K562 (cell line): Measurements from ENCODE around the gene C12orf60. TPM values are rescaled to one million over a fixed set of nuclear protein-coding genes. Genes with fewer than 3 reads are reported as not detected.

Experiments used
- ATAC-seq: fragments of 200-7000 bp; cut with Tn5 transposase; 3 replicates; pipeline ENCODE4 v1.9.1; 2020; ENCODE audit warnings: moderate library complexity
- BruUV-seq: library from RNA; stranded (reverse); fragments of 400-500 nt; replicated peaks from 2 replicates; lab custom pipeline; 2021; lab: Mats Ljungman, UMichigan
- CTCF ChIA-PET: fragments of 300-600 bp; formaldehyde crosslinking; extraction: SDS; loops from one replicate; lab custom pipeline; 2021; ENCODE audit warnings: low intra/inter-chr PET ratio; lab: Yijun Ruan, JAX
- POLR2A ChIA-PET: fragments of 300-600, 350-650 bp; sonication (Branson Sonifier 250); formaldehyde crosslinking; extraction: SDS; loops from one replicate; lab custom pipeline; 2021; ENCODE audit warnings: antibody characterized with exemption, inconsistent platforms; lab: Yijun Ruan, JAX
- DNase-seq, 4 experiments: peaks; one replicate each; pipeline versions ENCODE4 v3.0.0 to v3.0.0-alpha.2; 2011 to 2018; ENCODE audit warnings: low spot score in 3 of 4, mixed read lengths in 3 of 4; ENCODE audit errors: extremely low read depth in 1 of 4
- FAIRE-seq: peaks from 2 replicates; lab custom pipeline; 2011; peaks lifted over from hg19 to GRCh38; lab: Jason Lieb, UNC
- H2AFZ ChIP-seq: 2 replicates; pipeline ENCODE4 v1.6.0; 2011; ENCODE audit warnings: low read depth, low read length, control low read depth, inconsistent platforms
- H3K27ac ChIP-seq: fragments of 200-600 bp; 3 replicates; pipeline ENCODE4 v1.8.0; 2011; ENCODE audit warnings: low read depth, mild to moderate bottlenecking, control low read depth, inconsistent platforms, low read length, moderate library complexity, mixed read lengths; ENCODE audit errors: extremely low read depth
- H3K27me3 ChIP-seq, 2 experiments: fragments of 300-600 bp in 1 of 2; 2 replicates in 1 of 2; 3 replicates in 1 of 2; pipeline versions ENCODE4 v1.6.0 to v1.8.0; 2011; ENCODE audit warnings: inconsistent platforms in 2 of 2, low read length in 2 of 2, mild to moderate bottlenecking in 1 of 2, mixed read lengths in 1 of 2, moderate library complexity in 1 of 2; ENCODE audit not compliant: control insufficient read depth in 2 of 2, insufficient read depth in 2 of 2
- H3K36me3 ChIP-seq: fragments of 300-600 bp; 3 replicates; pipeline ENCODE4 v1.8.0; 2011; ENCODE audit warnings: mild to moderate bottlenecking, low read length, inconsistent platforms; ENCODE audit not compliant: control insufficient read depth, insufficient read depth
- H3K4me1 ChIP-seq, 2 experiments: fragments of 200-600 bp in 1 of 2; replicated peaks in 1 of 2; 2 replicates in 1 of 2; 3 replicates in 1 of 2; pipeline versions ENCODE4 v1.5.1 to v1.8.0; 2011; ENCODE audit warnings: inconsistent platforms in 2 of 2, low read length in 2 of 2, mild to moderate bottlenecking in 1 of 2, mixed read lengths in 1 of 2, moderate library complexity in 1 of 2; ENCODE audit not compliant: control insufficient read depth in 2 of 2, insufficient read depth in 2 of 2
- H3K4me2 ChIP-seq: 2 replicates; pipeline ENCODE4 v1.6.1; 2011; ENCODE audit warnings: low read length, control low read depth, inconsistent platforms, mixed read lengths; ENCODE audit not compliant: insufficient read depth
- H3K4me3 ChIP-seq: fragments of 200-600 bp; sonication (generic), shearing (Covaris generic); 2 replicates; pipeline ENCODE4 v1.5.1; 2016; ENCODE audit warnings: control low read depth, inconsistent platforms
- H3K79me2 ChIP-seq: fragments of 200-600 bp; 3 replicates; pipeline ENCODE4 v1.8.0; 2011; ENCODE audit warnings: low read length, inconsistent platforms; ENCODE audit not compliant: control insufficient read depth, insufficient read depth
- H3K9ac ChIP-seq, 2 experiments: 2 replicates each; pipeline versions ENCODE4 v1.6.0 to v1.6.1; 2011; ENCODE audit warnings: low read depth in 2 of 2, low read length in 2 of 2, control low read depth in 1 of 2, inconsistent platforms in 1 of 2, mild to moderate bottlenecking in 1 of 2, mixed read lengths in 1 of 2; ENCODE audit not compliant: insufficient read depth in 1 of 2
- H3K9me1 ChIP-seq: one replicate; pipeline ENCODE4 v1.6.0; 2011; ENCODE audit warnings: inconsistent platforms, mild to moderate bottlenecking, low read length, moderate library complexity; ENCODE audit not compliant: control insufficient read depth, insufficient read depth
- H3K9me3 ChIP-seq: replicated peaks from 2 replicates; pipeline ENCODE4 v1.5.1; 2011; ENCODE audit warnings: low read depth, low read length, inconsistent platforms; ENCODE audit not compliant: control insufficient read depth, insufficient read depth
- H4K20me1 ChIP-seq: replicated peaks from 2 replicates; pipeline ENCODE4 v1.6.1; 2011; ENCODE audit warnings: low read length, inconsistent platforms, mixed read lengths; ENCODE audit not compliant: control insufficient read depth, insufficient read depth
- CBX5 ChIP-seq: IDR thresholded peaks from 2 replicates; pipeline ENCODE4 v1.6.1; 2014; ENCODE audit warnings: low read depth, borderline replicate concordance
- E2F1 ChIP-seq: sonication (generic); formaldehyde crosslinking; IDR thresholded peaks from 2 replicates; pipeline ENCODE4 v1.8.1; 2023; ENCODE audit warnings: mild to moderate bottlenecking, missing genetic modification reagents, moderate library complexity
- ERF ChIP-seq: fragments of 450-650 bp; formaldehyde crosslinking; IDR thresholded peaks from 2 replicates; pipeline ENCODE4 v1.4.0; 2020; ENCODE audit warnings: mild to moderate bottlenecking, mixed read lengths
- HES1 ChIP-seq: fragments of 450-650 bp; IDR thresholded peaks from 2 replicates; pipeline ENCODE4 v1.6.1; 2016; ENCODE audit warnings: low read depth, mild to moderate bottlenecking, moderate library complexity
- HNRNPUL1 ChIP-seq: fragments of 200-400 bp; formaldehyde crosslinking; IDR thresholded peaks from 2 replicates; pipeline ENCODE4 v1.6.1; 2017; ENCODE audit warnings: low read length
- MBD1 ChIP-seq: fragments of 250-450 bp; sonication (Bioruptor Pico); IDR thresholded peaks from 2 replicates; pipeline ENCODE4 v1.8.0; 2022; ENCODE audit warnings: inconsistent platforms
- NKRF ChIP-seq: fragments of 450-650 bp; IDR thresholded peaks from 2 replicates; pipeline ENCODE4 v1.6.1; 2016; ENCODE audit warnings: borderline replicate concordance
- RERE ChIP-seq: sonication (generic); formaldehyde crosslinking; IDR thresholded peaks from 2 replicates; pipeline ENCODE4 v1.8.0; 2023; ENCODE audit warnings: missing genetic modification reagents, mild to moderate bottlenecking, borderline replicate concordance
- YY1 ChIP-seq, 3 experiments: IDR thresholded peaks; 2 replicates each; pipeline ENCODE4 v1.6.1; 2011; ENCODE audit warnings: low read length in 2 of 3, mild to moderate bottlenecking in 2 of 3, moderate library complexity in 2 of 3, borderline replicate concordance in 1 of 3, control low read depth in 1 of 3, low read depth in 1 of 3; ENCODE audit not compliant: insufficient read depth in 3 of 3, insufficient replicate concordance in 2 of 3, control insufficient read depth in 1 of 3, insufficient read length in 1 of 3; ENCODE audit errors: extremely low read depth in 1 of 3
- ZBED1 ChIP-seq: IDR thresholded peaks from 2 replicates; pipeline ENCODE4 v1.6.1; 2014
- WGBS: fragments of 100-300 bp; shearing (Covaris generic); methylation state at CpG from one replicate; pipeline ENCODE4 v1.1.6; 2016; ENCODE audit warnings: low coverage, mixed read lengths; ENCODE audit not compliant: insufficient coverage; ENCODE audit errors: missing lambda C conversion rate; 5-methylcytosine and 5-hydroxymethylcytosine counted together
- in situ Hi-C: fragments of 300-500 bp; cut with MboI; formaldehyde crosslinking; loops from 4 replicates; pipeline ENCODE4 v1.15.0; 2018; ENCODE audit warnings: inconsistent platforms, mixed read lengths
- intact Hi-C: fragments of 100-400 bp; cut with micrococcal nuclease; formaldehyde crosslinking; loops from 2 replicates; pipeline ENCODE4 v1.14.2; 2022
- polyA plus RNA-seq, 8 experiments: library from polyadenylated mRNA; depleted of rRNA in 4 of 8; stranded (reverse) in 5 of 8; unstranded in 3 of 8; fragments of >200 nt; fragmentation: Nextera tagmentation in 2 of 8; fragmentation: Illumina TruSeq in 1 of 8; extraction: Ambion mirVana in 2 of 8; extraction: Trizol in 1 of 8; gene quantifications; 2 replicates each; pipeline versions ENCODE4 v1.2.1 to v1.2.3, GENCODE V29; 2011 to 2014; ENCODE audit warnings: inconsistent platforms in 1 of 8, missing spikeins in 1 of 8
- total RNA-seq, 7 experiments: library from RNA; depleted of rRNA in 6 of 7; stranded (reverse); fragments of >200 nt in 6 of 7; fragmentation: Illumina TruSeq in 2 of 7; extraction: Trizol in 2 of 7; gene quantifications; 2 replicates each; pipeline versions ENCODE4 v1.2.1 to v1.2.3, GENCODE V29; 2011 to 2021; ENCODE audit warnings: low replicate concordance in 1 of 7

Gene C12orf60
- total and polyA plus RNA-seq, 9 of the 15 experiments (the other 6 are each of a cell fraction or from before 2014, with no cell fraction given), result 0.41 to 4.4 (median 2.5) TPM

GRCh38 chr12:14839262-14839661 lies 35.8 kb downstream of the C12orf60 start:
- DNase-seq (no peak), ATAC-seq (no peak), FAIRE-seq (no peak)
- H2AFZ ChIP-seq, result no peak overlapping the region
- H4K20me1 ChIP-seq, result no peaks in the 10 kb centered on the region
- WGBS, result no CpG with 5 or more reads among the region's 1 CpG
- intact Hi-C loops (no loop called here), in situ Hi-C loops (no loop called here)
- peaks cover 0 to 25% of the 10 kb centered on the region in 2 experiments; a peak in 3 of 5 replicates for H3K4me1 ChIP-seq
- CTCF ChIA-PET, result no interaction called here
- no peaks in the 10 kb centered on the region for H3K27me3 ChIP-seq
- H3K9me3 ChIP-seq, result no peaks in the 10 kb centered on the region
- POLR2A ChIA-PET, result no interaction called here
- BruUV-seq, result no TSS peak
- no peak overlapping the region for H3K4me2 ChIP-seq
- no peaks in the 10 kb centered on the region for H3K36me3 ChIP-seq
- H3K9me1 ChIP-seq, result no peaks in the 10 kb centered on the region
- no peak overlapping the region for H3K9ac ChIP-seq
- no peaks in the 10 kb centered on the region for H3K79me2 ChIP-seq
- H3K4me3 ChIP-seq, result no peak overlapping the region
- H3K27ac ChIP-seq, result no peak overlapping the region
- no peak for TF ChIP-seq ZBED1
- TF ChIP-seq NKRF, result no peak
- TF ChIP-seq E2F1 (CRISPR knock-in tag), result no peak
- no peak for TF ChIP-seq YY1 (IDR thresholded peaks at IDR 0.05; ENCODE audit: borderline replicate concordance in 1 of 3, control insufficient read depth in 1 of 3, extremely low read depth in 1 of 3, insufficient read depth in 3 of 3, insufficient read length in 1 of 3, insufficient replicate concordance in 2 of 3, low read depth in 1 of 3, low read length in 2 of 3)
- TF ChIP-seq MBD1, result no peak
- TF ChIP-seq HES1, result no peak
- TF ChIP-seq ERF (CRISPR knock-in tag), result no peak
- TF ChIP-seq HNRNPUL1, result no peak
- TF ChIP-seq RERE (CRISPR knock-in tag), result no peak
- TF ChIP-seq CBX5, result no peak
